Measurements from ENCODE around the gene CHRM2.

The CHRM2 gene

DNA sequence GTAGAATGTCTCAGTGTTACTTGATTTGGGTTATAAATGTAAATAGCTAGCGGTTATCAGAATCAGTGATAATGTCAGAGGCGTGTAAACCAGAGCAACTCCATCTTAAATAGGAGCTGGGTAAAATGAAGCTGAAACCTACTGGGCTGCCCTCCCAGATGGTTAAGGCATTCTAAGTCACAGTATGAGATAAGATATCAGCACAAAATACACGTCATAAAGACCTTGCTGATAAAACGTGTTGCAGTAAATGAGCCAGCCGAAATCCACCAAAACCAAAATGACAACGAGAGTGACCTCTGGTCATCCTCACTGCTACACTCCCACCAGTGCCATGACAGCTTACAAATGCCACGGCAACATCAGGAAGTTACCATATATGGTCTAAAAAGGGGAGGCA is 172.3 kb downstream of the CHRM2 start:
- no peak for DNase-seq

DNA sequence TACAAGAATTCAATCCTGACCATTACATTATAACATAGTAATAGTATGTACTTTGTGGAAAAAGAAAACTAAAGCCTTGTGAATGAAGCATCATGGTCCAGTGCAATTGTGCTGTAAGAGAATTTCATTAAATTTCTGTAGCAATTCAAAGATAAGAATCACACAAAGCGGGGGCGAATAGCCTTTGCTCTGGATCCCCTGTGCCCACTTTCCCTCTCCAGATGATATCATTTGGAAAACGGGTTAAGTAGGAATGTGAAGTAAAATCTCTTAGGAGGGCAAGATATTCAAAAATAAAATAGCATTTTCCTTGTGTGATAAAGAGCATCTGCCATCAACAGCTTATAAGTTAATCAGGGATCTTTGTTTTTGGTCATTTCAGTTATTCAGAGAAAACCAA is 177.1 kb downstream of the CHRM2 start:
- no peak for DNase-seq

DNA sequence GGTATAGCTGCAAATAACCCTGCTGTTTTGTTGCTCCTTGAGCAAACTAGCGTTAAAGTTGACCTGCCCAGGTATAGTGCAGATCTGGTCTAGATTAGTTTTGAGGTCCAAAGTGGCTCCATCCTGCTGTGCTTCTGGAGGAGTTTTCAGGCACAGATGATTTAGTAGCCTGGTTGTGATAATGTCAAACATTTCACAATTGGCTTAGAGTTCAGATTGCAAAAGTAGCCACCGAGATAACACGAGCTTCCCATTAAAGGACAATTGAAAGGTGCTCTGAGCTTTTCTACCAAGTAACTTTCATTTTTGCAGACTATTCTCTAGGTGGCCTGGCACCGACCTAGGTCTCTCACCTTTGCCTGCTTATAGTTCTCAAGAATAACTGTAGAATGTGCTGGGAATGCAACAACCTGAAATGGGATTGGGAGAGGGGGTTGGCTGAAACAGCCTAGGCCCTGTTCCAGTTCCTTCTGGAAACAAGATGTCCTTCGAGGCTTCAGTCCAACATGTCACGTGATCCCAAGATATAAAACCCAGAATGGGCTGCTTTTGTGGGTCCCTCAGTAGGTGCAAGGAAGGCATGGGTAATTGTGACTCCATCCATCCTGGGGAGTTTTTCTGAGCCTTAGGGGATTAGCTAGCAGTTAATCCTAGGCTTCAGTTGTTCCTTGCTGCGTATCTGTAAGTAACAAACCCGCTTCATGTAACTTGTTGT is 201.0 kb downstream of the CHRM2 start:
- no peak for DNase-seq
